Mucosa of rectum (tissue), 2 donors: ENCODE measurements around the gene RACK1.

Source experiments
- H3K27ac ChIP-seq, 2 donors: one replicate each; pipeline ENCODE4 v1.7.0; 2013; ENCODE audit warnings: inconsistent platforms in 2 of 2, low read depth in 2 of 2, low read length in 2 of 2
- H3K27me3 ChIP-seq, 2 donors: one replicate each; pipeline ENCODE4 v1.7.0; 2013; ENCODE audit warnings: low read length in 2 of 2; ENCODE audit not compliant: control insufficient read depth in 2 of 2, insufficient read depth in 2 of 2
- H3K36me3 ChIP-seq, 2 donors: one replicate each; pipeline ENCODE4 v1.7.0; 2013; ENCODE audit warnings: low read length in 2 of 2; ENCODE audit not compliant: control insufficient read depth in 2 of 2, insufficient read depth in 2 of 2
- H3K4me1 ChIP-seq, 2 donors: one replicate each; pipeline ENCODE4 v1.7.0; 2013; ENCODE audit warnings: low read length in 2 of 2, mild to moderate bottlenecking in 1 of 2; ENCODE audit not compliant: control insufficient read depth in 2 of 2, insufficient read depth in 2 of 2
- H3K4me3 ChIP-seq, 2 donors: one replicate each; pipeline ENCODE4 v1.7.0; 2013; ENCODE audit warnings: low read length in 2 of 2
- H3K9ac ChIP-seq, 2 donors: one replicate each; pipeline ENCODE4 v1.7.0; 2013; ENCODE audit warnings: low read length in 2 of 2, low read depth in 1 of 2, mild to moderate bottlenecking in 1 of 2
- H3K9me3 ChIP-seq, 2 donors: one replicate each; pipeline ENCODE4 v1.7.0; 2013; ENCODE audit warnings: low read length in 2 of 2; ENCODE audit not compliant: control insufficient read depth in 2 of 2
- donor health status: healthy.
- donor health status: Normal muscosa, but diverticular disease.

Gene RACK1

GRCh38 chr5:181204826-181205760 lies 38.6 kb downstream of the RACK1 start, which contains the start of gene TRIM7:
Gene TRIM7 (minus strand): TSS chr5:181205196. CDS start chr5:181205110, 86 bp downstream.
- H3K9me3 ChIP-seq, result no peaks in the 10 kb centered on the region
- H3K4me1 ChIP-seq, result peaks cover 17 to 33% of the 10 kb centered on the region in 2 donors
- no peaks in the 10 kb centered on the region for H3K36me3 ChIP-seq
- H3K27me3 ChIP-seq, result peaks cover 0 to 7% of the 10 kb centered on the region in 2 donors
- peak within 1 kb of the TSS; percentile 20 to 60 for H3K9ac ChIP-seq
- H3K27ac ChIP-seq, result peak within 1 kb of the TSS in 1 of 2 donors; percentile 16
- peak within 1 kb of the TSS; percentile 58 to 79 for H3K4me3 ChIP-seq

- no peaks in the 10 kb centered on the region for H3K9me3 ChIP-seq
- H3K4me3 ChIP-seq, result peak overlapping the region; percentile 35 to 58
Observed at GRCh38 chr5:181204113-181204825, 39.4 kb downstream of the RACK1 start.

GRCh38 chr5:181203777-181204112 lies 40.0 kb downstream of the RACK1 start:
- peak overlapping the region in 1 of 2 donors; percentile 41 for H3K9ac ChIP-seq
- no peaks in the 10 kb centered on the region for H3K9me3 ChIP-seq
- peak overlapping the region; percentile 35 to 58 for H3K4me3 ChIP-seq
- H3K4me1 ChIP-seq, result peaks cover 17 to 33% of the 10 kb centered on the region in 2 donors
- H3K27ac ChIP-seq, result peak overlapping the region in 1 of 2 donors; percentile 16
- no peaks in the 10 kb centered on the region for H3K36me3 ChIP-seq
- peaks cover 0 to 7% of the 10 kb centered on the region in 2 donors for H3K27me3 ChIP-seq

More at GRCh38 chr5:181204113-181204825, 39.4 kb downstream of the RACK1 start:
- H3K27me3 ChIP-seq, result peaks cover 0 to 7% of the 10 kb centered on the region in 2 donors
- H3K9ac ChIP-seq, result peak overlapping the region in 1 of 2 donors; percentile 60
- peaks cover 17 to 33% of the 10 kb centered on the region in 2 donors for H3K4me1 ChIP-seq
- H3K36me3 ChIP-seq, result no peaks in the 10 kb centered on the region
- peak overlapping the region in 1 of 2 donors; percentile 16 for H3K27ac ChIP-seq

DNA sequence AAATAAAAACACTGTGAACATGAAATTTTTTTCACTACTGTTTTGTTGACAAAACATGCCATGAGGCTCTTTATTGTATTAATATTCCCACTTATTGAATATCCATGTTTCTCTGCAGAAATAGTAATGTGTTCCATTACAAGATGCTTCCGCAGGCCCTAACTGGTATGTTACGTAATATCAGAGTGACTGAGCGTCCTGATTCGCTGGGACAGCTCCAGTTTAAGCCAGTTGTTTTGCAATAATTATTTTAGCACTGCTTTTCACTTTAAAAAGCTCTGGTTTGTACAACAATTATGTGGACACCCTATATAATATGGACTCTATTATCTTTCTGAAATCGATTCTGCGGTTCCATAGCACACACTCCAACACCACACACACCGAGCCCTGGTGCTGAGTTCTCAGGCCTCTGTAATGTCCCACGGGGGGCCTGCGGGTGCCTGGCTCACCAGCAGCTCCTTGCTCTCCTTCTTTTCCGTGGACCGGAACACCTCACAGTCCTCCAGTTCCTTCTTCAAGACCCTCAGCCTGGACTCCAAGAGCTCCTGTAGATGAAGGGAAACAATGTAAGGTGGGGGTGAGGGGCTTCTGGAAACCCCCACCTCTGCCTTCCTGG lies 40.5 kb downstream of the RACK1 start:
- no peak overlapping the region for H3K9ac ChIP-seq
- peaks cover 0 to 7% of the 10 kb centered on the region in 2 donors for H3K27me3 ChIP-seq
- peaks cover 17 to 33% of the 10 kb centered on the region in 2 donors for H3K4me1 ChIP-seq

DNA sequence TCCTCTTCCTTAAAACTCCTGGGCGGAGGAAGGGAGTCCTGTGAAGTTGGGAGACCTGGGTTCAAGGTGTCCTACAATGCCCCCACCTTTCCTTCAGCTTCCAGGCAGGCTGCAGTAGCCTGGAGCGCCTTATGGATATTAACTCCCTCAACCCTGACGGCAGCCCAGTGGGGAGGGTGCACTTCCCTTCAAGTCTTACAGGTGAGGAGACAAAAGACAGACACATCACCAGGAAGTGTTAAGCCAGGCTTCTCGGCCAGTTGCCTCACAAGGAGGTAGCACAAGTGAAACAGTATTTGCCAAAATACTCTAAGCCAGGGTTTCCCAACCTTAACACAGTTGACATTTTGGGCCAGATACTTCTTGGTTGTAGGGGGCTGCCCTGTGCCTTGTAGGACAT lies 42.9 kb downstream of the RACK1 start:
- H3K27ac ChIP-seq, result no peak overlapping the region
- H3K9me3 ChIP-seq, result no peaks in the 10 kb centered on the region
- H3K4me3 ChIP-seq, result no peak overlapping the region
- H3K4me1 ChIP-seq, result peaks cover 9 to 26% of the 10 kb centered on the region in 2 donors
- H3K36me3 ChIP-seq, result no peaks in the 10 kb centered on the region
- H3K27me3 ChIP-seq, result peaks cover 0 to 4% of the 10 kb centered on the region in 2 donors
- no peak overlapping the region for H3K9ac ChIP-seq

More for the DNA sequence above, 40.5 kb downstream of the RACK1 start:
- Histone ChIP-seq H3K27ac (peak overlapping the region in 1 of 2 donors; percentile 16), H3K4me3 (no peak overlapping the region), H3K36me3 (no peaks in the 10 kb centered on the region), H3K9me3 (no peaks in the 10 kb centered on the region)

- Histone ChIP-seq H3K36me3 (no peaks in the 10 kb centered on the region), H3K9me3 (no peaks in the 10 kb centered on the region), H3K27ac (no peak overlapping the region), H3K9ac (no peak overlapping the region), H3K4me1 (peaks cover 4 to 20% of the 10 kb centered on the region in 2 donors), H3K27me3 (peaks cover 0 to 3% of the 10 kb centered on the region in 2 donors), H3K4me3 (no peak overlapping the region)
Observed at GRCh38 chr5:181199881-181200638, 43.6 kb downstream of the RACK1 start.

DNA sequence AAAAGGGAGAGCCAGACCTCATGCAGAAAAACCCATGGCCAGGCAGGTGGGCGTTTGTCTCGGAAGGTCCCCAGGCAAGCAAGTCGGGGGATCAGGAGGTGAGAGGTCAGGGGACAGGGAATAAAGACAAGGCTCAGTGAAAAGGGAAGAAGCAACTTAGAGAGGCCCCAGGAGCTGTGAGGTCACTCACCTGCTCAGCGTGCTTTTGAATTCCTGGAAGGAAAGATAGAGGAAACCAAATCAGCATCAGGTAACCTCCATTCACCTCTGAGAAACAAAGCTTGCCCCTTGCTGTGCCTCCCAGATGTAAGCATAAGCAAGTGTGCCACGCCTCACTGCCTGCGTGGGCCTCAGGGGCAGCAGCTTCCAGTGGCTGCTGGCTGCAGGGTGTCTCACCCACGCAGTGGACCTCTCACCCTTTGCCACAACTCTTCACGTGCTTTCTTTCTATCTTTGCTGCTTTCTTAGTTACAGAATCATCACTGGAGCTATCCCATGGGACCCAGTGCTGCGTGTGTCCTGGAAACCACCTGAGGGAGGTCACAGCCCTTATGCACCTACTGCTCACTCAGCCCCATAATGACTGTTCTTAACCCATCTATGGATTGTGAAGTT lies 44.7 kb downstream of the RACK1 start:
- peaks cover 0 to 16% of the 10 kb centered on the region in 2 donors for H3K4me1 ChIP-seq

DNA sequence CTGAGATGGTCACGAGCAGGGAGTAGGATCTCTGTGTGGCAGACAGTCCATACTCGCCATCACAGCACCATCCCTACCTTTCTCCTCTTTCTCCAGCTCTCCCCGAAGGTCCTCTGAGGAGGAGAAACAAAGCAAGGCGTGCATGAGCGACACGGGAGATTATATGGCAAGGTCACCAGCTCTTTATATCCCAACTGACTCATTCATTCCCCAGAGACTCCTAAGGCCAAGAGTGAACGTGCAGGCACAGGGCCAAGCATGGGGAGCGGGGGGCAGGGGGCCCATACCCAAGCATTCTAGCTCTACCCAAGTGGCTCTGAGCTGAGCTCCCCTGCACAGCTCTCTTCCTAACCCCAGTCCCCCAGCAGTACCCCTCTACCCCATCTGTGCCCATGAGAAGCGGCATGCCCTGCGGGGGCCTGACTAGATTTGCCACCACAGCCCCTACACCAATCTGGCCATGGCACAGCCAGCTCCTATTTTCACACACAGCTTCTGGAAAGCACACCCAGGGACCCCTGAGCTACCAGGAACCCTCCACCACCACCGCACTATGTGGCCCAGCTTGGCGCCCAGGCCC lies 45.5 kb downstream of the RACK1 start:
- no peaks in the 10 kb centered on the region for H3K27me3 ChIP-seq
- H3K4me1 ChIP-seq, result peaks cover 0 to 12% of the 10 kb centered on the region in 2 donors
- no peak overlapping the region for H3K4me3 ChIP-seq
- H3K9ac ChIP-seq, result no peak overlapping the region
- no peak overlapping the region for H3K27ac ChIP-seq
- H3K36me3 ChIP-seq, result no peaks in the 10 kb centered on the region
- no peaks in the 10 kb centered on the region for H3K9me3 ChIP-seq

More for the DNA sequence above, 44.7 kb downstream of the RACK1 start:
- Histone ChIP-seq H3K9ac (no peak overlapping the region), H3K27ac (no peak overlapping the region), H3K4me3 (no peak overlapping the region), H3K27me3 (peaks cover 0 to 3% of the 10 kb centered on the region in 2 donors), H3K9me3 (no peaks in the 10 kb centered on the region), H3K36me3 (no peaks in the 10 kb centered on the region)
